HepG2 (cell line): Measurements from ENCODE around the gene PHF23. TPM values are rescaled to one million over a fixed set of nuclear protein-coding genes. Genes with fewer than 3 reads are reported as not detected.
A peak's percentile ranks its signal among the peaks of the same experiment; 100 is the strongest.

Experiments
- AKNA ChIP-seq: sonication (generic); formaldehyde crosslinking; IDR thresholded peaks from 2 replicates; pipeline ENCODE4 v1.4.0; 2020; ENCODE audit warnings: missing genetic modification reagents, borderline replicate concordance
- ARID3A ChIP-seq: IDR thresholded peaks from 2 replicates; pipeline ENCODE4 v1.6.1; 2012; ENCODE audit warnings: low read depth, low read length, improper control_type of control experiment
- DMAP1 ChIP-seq: IDR thresholded peaks from 2 replicates; pipeline ENCODE4 v1.6.1; 2016
- KLF16 ChIP-seq, 2 experiments: sonication (generic) in 1 of 2; formaldehyde crosslinking in 1 of 2; IDR thresholded peaks; 2 replicates each; pipeline versions ENCODE4 v1.6.1 to v1.8.0; 2016 to 2023; ENCODE audit warnings: missing genetic modification reagents in 2 of 2, missing compliant biosample characterization in 1 of 2
- MTERF4 ChIP-seq: sonication (generic); formaldehyde crosslinking; IDR thresholded peaks from 2 replicates; pipeline ENCODE4 v1.8.0; 2023; ENCODE audit warnings: mild to moderate bottlenecking, missing genetic modification reagents
- ZBTB26 ChIP-seq: IDR thresholded peaks from 2 replicates; pipeline ENCODE4 v1.6.1; 2016; ENCODE audit warnings: missing compliant biosample characterization, missing genetic modification reagents, borderline replicate concordance
- ZFX ChIP-seq: sonication (generic); formaldehyde crosslinking; IDR thresholded peaks from 2 replicates; pipeline ENCODE4 v1.4.0; 2020; ENCODE audit warnings: mild to moderate bottlenecking, low read depth, missing genetic modification reagents, moderate library complexity
- ZNF281 ChIP-seq: sonication (generic); formaldehyde crosslinking; IDR thresholded peaks from 2 replicates; pipeline ENCODE4 v1.4.0; 2020; ENCODE audit warnings: missing genetic modification reagents, borderline replicate concordance
- ZNF383 ChIP-seq: sonication (generic); formaldehyde crosslinking; IDR thresholded peaks from 2 replicates; pipeline ENCODE4 v1.4.0; 2020; ENCODE audit warnings: missing genetic modification reagents, mild to moderate bottlenecking, borderline replicate concordance
- ZNF414 ChIP-seq: sonication (generic); formaldehyde crosslinking; IDR thresholded peaks from 2 replicates; pipeline ENCODE4 v1.5.0; 2020; ENCODE audit warnings: missing genetic modification reagents
- ZNF441 ChIP-seq: sonication (generic); formaldehyde crosslinking; IDR thresholded peaks from 2 replicates; pipeline ENCODE4 v1.7.0; 2021; ENCODE audit warnings: missing genetic modification reagents, borderline replicate concordance
- ZNF605 ChIP-seq: sonication (generic); formaldehyde crosslinking; IDR thresholded peaks from 2 replicates; pipeline ENCODE4 v1.8.0; 2022; ENCODE audit warnings: mild to moderate bottlenecking, missing genetic modification reagents
- ZNF678 ChIP-seq: sonication (generic); formaldehyde crosslinking; IDR thresholded peaks from 2 replicates; pipeline ENCODE4 v1.4.0; 2020; ENCODE audit warnings: mild to moderate bottlenecking, missing genetic modification reagents
- ZNF713 ChIP-seq: sonication (generic); formaldehyde crosslinking; IDR thresholded peaks from 2 replicates; pipeline ENCODE4 v1.4.0; 2020; ENCODE audit warnings: mild to moderate bottlenecking, missing genetic modification reagents
- ZNF740 ChIP-seq: sonication (generic); formaldehyde crosslinking; IDR thresholded peaks from 2 replicates; pipeline ENCODE4 v1.4.0; 2020; ENCODE audit warnings: missing genetic modification reagents
- ZSCAN22 ChIP-seq: sonication (generic); formaldehyde crosslinking; IDR thresholded peaks from 2 replicates; pipeline ENCODE4 v1.4.0; 2020; ENCODE audit warnings: mild to moderate bottlenecking, missing genetic modification reagents
- polyA plus RNA-seq, 8 experiments: library from polyadenylated mRNA; depleted of rRNA in 3 of 8; stranded (reverse) in 7 of 8; unstranded in 1 of 8; fragments of >200 nt; fragmentation: Illumina TruSeq in 4 of 8; extraction: Trizol in 4 of 8; gene quantifications; 2 replicates each; pipeline versions ENCODE4 v1.2.1 to v1.2.3, GENCODE V29; 2011 to 2016; ENCODE audit warnings: low read depth in 4 of 8, missing spikeins in 1 of 8, mixed read lengths in 1 of 8; ENCODE audit not compliant: insufficient read depth in 1 of 8
- total RNA-seq, 5 experiments: library from RNA; depleted of rRNA; stranded (reverse); fragments of >200 nt; fragmentation: Illumina TruSeq; extraction: Trizol; gene quantifications; 2 replicates each; pipeline ENCODE4 v1.2.3, GENCODE V29; 2016; ENCODE audit warnings: low read depth in 1 of 5

Gene PHF23
- total and polyA plus RNA-seq, 2 of the 13 experiments (the other 11 are each of a cell fraction or from before 2014, with no cell fraction given) = 27.6 to 33.2 TPM

- TF ChIP-seq ZNF740 (CRISPR knock-in tag) (no peak), ZNF678 (CRISPR knock-in tag) (no peak), ZNF383 (CRISPR knock-in tag) (no peak), ARID3A (no peak), ZNF605 (0 out of 2 replicates have a peak, but pooled peaks have one; percentile 4), ZFX (CRISPR knock-in tag) (0 out of 2 replicates have a peak, but pooled peaks have one; percentile 7), ZNF441 (CRISPR knock-in tag) (no peak), ZNF414 (CRISPR knock-in tag) (no peak), ZNF713 (CRISPR knock-in tag) (no peak), ZBTB26 (CRISPR knock-in tag) (no peak), MTERF4 (CRISPR knock-in tag) (no peak), KLF16 (CRISPR knock-in tag; IDR thresholded peaks at IDR 0.05) (0 out of 4 replicates have a peak, but pooled peaks of 1 of the 2 experiments have one; percentile 13), ZNF281 (no peak), DMAP1 (no peak), AKNA (no peak), ZSCAN22 (no peak)
These were observed 24.1 kb downstream of the PHF23 start (continued) for GRCh38 chr17:7215136-7215638.
